HG03520 (cell line): Measurements from ENCODE around the gene SMIM41.
A peak's percentile ranks its signal among the peaks of the same experiment; 100 is the strongest.
"Not testable (repeated sequence)": the region's sequence is repeated elsewhere in the genome, so short reads cannot be mapped to it uniquely, and the experiment has no call there.

Experiments used
- ATAC-seq: cut with Tn5 transposase; IDR thresholded peaks from one replicate; pipeline ENCODE4 v1.9.1; 2021; ENCODE audit warnings: mild to moderate bottlenecking, moderate library complexity; ENCODE audit not compliant: unreplicated experiment

The SMIM41 gene

DNA sequence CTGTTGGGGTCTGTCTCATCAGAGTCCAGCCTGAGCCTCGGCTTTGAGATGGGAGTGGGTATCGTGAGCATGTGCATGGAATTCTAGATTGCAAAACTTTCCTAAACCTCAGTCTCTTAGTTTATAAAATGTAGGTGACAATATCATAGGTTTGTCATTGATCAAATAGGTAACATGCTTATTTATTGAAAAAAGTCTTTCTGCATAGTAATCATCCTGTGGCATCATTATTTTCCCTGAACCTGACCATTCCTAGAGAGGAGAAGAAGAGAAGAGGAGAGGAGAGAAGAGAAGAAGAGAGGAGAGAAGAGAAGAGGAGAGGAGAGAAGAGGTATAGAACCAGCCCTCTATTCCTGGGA, 4.1 kb downstream of the SMIM41 start:
- ATAC-seq = no peak

DNA sequence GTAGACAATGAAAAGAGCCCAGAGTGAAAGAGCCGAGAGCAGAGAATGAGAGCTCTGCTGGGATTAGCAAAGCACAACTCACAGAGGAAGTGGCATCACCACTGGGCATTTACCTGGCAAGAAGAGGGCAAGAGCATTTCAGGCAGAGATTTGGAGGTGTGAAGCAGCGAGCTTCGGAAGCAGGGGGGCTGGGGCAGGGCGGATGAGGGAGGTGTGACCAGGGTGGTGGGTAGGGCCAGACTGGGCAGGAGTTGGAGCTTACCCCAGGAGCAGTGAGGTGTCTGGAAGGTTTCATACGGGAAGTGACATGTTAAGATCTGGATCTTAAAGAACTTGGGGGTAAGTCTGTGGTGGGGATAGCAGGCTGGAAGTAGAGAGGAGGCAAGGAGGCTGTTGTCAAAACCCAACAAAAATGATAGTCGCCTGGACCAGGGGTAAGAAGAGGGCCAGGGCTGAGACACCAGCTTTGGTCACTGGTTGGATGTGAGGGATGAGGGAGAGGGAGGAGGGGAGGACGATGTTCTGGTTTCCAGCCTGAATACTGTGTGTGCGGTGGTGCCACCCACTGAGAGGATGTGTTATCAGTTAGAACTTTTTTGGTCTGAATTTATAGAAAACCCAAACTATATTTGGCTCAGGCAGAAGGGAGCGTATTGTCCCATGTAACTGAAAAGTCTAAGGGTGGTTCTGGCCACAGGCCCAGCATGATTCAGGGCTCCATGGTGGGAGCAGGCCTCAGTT, 5.2 kb downstream of the SMIM41 start:
- no peak for ATAC-seq

DNA sequence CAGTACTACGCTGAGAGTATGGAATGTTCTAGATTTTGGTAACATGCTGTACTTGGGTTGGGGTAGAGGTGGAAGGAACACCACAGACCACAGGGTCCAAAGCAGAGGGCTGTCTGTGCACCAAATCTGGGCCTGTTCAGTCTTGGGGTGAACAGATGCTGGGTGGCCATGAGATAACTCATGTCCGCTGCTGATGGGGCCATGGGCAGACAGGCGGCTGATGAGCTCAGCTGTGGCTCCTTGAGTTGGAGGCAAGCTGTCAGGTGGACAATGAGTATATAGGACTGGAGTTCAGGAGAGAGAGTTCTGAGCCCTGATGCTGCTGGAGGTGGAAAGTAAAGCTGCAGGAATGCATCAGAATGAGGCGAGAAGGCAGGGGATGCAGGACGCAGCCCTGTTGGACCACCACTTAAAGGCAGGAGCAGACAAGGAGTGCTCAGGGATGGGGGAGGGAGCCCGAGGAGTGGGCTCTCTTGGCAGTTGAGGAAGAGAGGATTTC, 6.2 kb downstream of the SMIM41 start:
- no peak for ATAC-seq

DNA sequence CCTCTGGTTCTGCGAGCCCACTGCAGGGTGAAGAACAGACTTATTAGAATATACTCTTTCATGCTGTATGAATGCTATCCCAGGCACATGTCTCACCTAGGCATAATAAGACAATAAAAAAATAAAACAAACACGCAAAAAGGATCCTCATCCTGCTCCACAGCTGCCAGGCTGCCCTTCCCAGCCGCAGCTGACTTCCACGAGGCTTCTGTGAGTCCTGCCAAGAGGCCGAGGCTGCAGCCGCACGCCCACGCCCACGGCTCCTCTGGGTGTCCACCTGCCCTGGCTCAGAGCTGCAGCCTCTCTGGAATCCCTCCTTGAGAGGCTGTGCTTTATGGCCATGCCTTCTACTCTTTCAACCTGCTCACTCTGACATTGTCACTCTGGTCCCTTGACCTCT, 6.9 kb downstream of the SMIM41 start:
- no peak for ATAC-seq

DNA sequence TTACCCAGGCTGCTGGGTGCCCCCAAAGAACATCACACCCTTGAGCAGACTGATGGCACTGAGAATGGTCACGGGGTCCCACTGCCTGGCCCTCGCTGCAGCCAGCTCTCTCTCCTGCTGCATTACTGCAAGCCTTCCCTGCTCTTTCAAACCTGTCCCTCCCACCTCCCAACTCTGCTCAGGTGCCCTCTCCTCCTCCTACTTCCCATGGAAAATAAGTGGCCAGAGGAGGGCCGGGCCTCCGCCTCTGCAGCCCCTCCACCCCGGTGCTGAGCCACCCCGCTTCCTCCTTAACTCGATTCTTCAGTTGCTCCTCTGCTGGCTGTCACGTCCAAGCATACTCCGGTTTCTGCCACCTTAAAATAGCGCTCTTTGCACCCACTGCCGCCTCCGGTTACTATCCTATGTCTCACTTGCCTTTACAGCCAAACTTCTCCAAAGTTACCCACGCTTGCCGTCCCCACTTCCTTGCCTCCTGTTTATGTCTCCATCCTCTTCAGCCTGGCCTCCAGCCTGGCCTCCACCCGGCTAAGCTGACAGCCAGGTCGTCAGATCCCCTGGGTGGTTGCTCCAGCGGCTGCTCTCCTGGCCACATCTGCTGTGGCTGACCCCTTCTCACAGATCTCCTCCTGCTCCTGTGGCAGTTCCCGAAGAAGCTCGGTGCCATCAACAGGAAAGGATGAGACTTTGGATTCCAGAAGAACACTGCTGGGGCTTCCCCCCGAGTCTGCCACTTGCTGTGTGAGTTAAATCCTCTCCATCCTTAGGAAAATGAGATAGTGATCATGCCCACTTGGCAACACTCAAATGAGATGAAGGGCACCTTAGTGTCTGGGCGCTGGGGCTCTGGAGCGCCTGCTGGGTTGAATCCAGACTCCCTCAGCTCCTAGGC, 7.7 kb downstream of the SMIM41 start:
- no peak for ATAC-seq

DNA sequence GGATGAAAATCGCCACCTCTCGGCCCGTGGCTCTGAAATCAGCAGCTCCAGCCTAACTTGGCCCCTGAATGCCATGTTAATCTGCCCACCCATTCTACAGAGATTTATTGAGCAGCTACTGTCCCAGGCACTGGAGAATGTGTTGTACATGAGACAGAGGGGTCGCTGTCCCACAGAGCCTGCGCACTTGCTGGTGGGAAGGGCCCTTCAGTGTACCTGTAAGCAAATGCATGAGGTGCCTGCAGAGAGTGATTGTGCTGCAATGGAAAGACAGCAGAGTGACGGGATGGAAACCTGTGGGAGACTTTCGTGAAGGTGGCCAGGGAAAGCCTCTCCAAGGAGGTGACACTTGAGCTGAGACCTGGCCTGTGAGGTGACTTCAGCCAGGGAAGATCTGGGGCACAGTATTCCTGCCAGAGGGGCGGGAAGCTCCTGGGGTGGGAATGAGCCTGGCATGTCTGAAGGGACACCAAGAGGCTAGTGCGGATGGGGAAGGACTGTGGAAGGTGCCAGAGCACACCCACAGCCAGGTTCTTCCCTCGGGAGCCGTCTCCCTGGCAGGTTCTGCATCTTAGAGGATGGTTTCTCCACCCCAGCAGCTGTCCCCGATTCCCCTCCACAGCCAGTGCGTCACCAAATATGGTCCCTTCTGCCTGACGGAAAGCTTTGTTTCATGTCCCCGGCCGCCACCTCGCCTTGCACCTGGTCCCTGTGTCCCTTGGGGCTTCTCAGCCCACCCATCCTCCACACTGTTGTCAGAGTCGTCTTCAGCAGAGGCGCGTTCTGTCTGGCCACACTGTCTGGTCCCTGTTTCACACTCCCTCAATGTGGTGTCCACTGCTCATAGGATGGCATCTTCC, 8.7 kb downstream of the SMIM41 start:
- no peak for ATAC-seq

DNA sequence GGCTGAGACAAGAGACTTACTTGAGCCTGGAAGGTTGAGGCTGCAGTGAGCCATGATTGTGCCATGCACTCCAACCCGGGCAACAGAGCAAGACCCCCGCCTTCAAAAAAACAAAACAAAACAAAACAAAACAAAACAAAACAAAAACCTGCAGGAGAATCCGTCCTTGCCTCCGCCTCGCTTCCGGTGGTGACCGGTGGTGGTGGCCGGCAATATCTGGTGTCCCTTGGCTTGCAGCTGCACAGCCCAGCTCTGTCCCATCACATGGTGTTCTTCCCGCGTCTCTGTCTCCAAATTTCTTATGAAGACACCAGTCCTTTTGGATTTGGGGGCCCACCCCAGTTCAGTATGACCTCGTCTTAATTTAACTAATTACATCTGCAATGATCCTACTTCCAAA, 10.0 kb downstream of the SMIM41 start:
- ATAC-seq = no peak

DNA sequence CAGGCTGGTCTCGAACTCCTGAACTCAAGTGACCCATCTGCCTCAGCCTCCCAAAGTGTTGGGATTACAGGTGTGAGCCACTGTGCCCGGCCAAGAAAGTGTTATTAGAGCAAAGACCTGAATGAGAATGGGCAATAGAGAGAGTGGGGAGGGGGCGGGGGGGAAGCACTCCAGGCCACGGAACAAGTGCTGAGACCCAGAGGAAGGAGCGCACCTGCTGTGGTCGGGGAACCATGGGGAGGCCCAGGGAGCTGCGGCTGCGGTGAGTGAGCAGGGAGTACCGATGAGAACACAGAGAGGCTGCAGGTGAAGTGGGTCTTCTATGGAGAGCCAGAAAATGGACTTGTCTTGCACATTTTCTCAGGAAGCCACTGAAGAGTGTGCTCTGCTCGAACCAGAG, 10.8 kb downstream of the SMIM41 start:
- no peak for ATAC-seq

DNA sequence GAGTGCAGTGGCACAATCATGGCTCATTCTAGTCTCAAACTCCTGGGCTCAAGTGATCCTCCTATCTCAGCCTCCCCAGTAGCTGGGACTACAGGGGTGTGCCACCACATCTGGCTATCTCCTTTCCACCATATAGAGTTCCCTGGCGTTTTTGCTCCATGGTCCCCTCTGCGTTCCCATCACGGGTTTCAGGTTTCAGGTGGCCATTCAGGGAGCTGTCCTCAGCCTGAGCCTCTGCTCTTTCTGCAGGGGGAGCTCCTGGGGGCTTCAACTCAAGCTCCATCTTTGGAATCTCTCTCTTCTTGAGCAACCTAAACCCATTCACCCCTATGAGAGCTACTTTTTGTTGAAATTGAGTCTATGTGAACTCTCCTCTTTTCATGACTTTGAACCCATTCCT, 11.6 kb downstream of the SMIM41 start:
- no peak for ATAC-seq

DNA sequence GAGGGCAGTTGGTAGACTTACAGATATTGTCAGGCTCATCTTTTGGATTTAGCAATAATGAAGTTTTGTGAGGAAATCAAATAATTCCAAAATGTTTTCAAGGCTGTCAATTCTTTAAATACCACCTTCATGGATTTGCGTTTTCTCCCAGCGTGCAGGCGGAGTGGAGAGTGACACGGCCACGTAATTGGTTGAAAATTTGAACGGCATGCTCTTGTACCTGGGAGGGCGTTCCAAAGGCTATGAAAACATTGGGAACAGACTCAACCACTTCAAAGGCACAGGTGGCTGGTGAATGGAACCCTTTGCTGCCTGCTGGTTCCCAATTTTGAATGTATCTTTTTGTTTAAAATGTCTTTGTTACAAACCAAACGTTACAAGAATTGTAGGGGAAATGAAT, 12.4 kb downstream of the SMIM41 start:
- no peak for ATAC-seq

DNA sequence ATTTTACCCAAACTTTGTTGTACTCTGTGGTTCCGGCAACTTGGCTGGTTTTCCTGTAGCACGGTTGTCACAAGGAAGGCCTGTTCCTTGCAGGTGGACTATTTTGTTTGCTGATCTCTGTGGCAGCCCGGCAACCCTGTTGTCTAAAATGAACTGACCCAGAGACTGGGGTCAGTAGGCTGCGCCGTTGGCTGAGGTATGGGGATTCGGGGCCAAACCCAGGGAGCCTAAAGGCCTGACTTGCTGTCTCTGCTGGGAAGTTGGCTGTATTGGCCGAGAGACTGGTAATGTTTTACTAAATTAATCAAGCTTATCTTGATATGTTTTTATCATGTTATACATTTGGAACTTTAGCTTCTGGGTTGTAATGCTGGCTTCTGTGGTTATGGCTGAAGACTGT, 13.8 kb downstream of the SMIM41 start:
- no peak for ATAC-seq

DNA sequence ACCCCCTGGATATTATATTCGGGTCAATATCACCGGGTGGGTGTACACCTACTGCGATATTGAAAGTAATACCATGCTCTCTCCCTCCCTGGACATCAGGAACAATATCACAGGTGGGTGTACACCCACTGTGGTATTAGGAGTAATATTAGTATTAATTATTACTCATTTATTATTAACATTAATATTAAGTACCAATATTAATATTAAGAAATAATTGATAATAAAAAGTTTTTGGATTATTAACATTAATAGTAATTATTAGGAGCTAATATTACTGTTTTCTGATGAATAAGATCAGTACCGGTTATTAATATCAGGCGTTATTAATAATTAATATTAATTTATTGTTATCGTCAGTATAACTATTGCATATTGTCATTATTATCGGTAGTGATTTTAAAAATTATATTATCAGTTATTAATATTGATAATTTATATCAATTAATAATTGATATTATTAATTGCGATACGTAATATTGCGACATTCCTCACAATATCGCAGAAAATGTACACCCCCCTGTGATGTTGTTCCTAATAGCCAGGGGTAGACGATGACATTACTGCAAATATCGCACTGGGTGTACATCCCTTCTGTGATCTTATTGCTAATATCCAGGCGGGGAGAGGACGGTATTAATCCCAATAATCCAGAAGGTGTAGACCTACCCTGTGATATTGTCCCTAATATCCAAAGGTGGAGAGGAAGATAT, 17.0 kb downstream of the SMIM41 start:
- no peak for ATAC-seq

DNA sequence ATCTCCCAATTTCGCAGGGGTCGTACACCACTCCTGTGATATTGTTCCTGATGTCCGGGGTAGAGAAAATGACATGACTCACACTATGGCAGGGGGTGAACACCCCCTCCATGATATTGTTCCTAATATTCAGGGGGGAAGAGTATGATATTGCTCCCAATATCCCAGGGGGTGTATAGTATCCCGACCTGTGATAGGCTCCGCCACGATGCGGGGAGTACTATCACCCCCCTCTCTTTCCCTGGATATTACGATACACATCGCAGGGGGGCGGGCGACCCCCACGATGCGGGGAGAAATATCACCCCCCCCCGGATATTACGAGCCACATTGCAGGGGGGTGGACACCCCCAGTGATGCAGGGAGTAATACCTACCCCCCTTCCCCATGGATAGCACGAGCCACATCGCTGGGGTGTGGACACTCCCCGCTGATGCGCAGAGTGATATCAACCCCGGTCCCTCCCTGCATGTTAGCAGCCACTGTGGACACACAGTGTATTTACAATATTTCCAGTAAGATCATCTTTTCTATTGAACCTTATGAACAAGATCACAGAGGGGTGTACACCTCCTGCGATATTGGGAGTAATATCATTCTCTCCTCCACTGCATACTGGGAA, 17.7 kb downstream of the SMIM41 start:
- ATAC-seq = no peak

DNA sequence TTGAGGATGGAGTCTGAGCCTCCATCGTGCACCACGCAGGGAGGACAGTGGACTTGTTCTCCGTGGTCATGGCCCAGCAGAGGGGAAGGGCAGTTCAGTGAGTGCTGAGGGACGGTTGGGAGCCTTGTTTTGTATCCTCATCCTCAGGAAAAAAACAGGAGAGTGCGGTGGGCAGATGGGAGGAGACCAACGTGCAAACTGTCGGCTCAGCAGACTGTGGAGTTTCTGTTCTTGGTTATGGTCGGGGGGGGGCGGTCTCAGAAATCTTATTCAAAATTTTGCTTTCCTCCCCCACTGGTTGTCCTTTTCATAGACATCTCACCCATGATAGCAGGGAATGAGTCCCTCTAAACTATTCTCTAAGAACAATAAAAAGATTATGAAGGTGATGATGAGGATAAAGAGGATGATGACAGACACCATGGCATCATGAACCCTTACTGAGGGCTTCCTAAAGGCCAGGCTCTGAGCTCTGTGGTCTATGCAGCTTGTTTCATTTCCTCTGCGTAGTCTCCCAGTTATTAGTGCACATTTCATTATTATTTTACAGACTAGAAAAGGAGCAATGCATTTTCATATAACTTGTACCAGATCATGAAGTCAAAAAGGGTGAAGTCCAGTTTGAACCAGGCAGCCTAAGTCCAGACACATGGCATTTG, 25.1 kb downstream of the SMIM41 start:
- ATAC-seq = not testable (repeated sequence)

DNA sequence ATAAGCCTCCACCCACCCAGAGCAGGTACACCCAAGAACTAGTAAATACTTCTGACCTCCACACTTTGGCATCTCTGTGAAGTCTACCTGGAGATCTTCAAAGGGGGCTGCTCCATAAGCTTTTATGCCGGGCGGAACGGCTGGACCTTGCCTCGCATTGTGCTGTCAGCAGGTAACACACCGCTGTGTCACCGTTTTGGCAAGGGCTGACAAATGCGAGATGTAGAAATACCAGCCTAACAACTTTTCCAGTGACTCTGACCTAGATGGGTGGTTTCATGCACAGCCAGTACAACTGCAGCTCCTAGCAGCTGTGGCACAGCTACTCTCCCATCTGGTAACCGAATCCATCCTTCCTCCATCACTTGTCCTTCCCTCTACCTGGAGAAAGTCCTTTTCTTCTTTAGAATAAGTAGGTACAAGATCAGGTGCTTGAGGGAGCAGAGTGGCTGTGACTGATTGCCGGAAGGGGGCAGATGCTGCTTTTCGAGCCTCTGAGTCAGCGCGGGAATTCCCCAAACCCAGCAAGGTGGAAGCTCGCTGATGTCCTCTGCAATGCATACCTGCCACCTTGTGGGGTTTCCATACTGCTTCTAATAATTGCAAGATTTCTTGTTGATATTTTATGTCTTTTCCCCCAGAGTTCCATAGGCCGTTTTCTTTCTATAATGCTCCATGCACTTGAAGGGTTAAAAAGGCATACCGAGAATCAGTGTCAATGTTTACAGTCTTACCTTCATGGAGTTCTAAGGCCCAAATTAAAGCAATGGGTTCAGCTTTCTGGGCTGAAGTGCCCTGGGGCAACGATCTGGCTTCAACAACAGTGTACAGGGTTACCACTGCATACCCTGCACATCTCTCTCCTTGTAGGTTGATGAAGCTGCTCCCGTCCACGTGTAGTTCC, 37.0 kb downstream of the SMIM41 start:
- not testable (repeated sequence) for ATAC-seq

DNA sequence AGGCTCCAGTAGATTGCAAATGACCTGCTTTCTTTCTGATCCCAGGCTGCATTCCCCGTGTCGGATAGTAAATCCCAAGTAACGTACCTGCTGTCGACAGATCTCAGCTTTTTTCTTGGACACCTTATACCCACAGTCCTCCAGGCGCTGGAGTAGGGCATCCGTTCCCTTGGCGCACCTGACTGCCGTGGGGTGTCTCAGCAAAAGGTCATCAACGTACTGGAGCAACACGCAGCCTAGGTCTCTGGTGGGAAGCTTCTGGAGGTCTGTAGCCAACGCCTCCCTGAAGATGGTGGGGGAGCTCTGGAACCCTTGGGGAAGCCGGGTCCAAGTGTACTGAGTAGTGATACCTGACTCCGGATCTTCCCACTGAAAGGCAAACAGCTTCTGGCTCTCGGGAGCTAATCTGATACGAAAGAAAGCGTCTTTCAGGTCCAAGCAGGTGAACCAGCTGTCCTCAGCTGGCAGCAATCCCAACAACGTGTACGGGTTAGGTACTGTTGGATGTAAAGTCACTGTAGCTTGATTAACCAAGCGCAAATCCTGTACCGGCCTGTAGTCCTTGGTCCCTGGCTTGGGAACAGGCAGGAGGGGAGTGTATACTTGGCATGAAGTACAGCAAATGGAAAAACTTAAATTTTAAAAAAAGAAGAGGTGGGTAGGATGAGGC, 38.4 kb downstream of the SMIM41 start:
- peak; percentile 7 for ATAC-seq

DNA sequence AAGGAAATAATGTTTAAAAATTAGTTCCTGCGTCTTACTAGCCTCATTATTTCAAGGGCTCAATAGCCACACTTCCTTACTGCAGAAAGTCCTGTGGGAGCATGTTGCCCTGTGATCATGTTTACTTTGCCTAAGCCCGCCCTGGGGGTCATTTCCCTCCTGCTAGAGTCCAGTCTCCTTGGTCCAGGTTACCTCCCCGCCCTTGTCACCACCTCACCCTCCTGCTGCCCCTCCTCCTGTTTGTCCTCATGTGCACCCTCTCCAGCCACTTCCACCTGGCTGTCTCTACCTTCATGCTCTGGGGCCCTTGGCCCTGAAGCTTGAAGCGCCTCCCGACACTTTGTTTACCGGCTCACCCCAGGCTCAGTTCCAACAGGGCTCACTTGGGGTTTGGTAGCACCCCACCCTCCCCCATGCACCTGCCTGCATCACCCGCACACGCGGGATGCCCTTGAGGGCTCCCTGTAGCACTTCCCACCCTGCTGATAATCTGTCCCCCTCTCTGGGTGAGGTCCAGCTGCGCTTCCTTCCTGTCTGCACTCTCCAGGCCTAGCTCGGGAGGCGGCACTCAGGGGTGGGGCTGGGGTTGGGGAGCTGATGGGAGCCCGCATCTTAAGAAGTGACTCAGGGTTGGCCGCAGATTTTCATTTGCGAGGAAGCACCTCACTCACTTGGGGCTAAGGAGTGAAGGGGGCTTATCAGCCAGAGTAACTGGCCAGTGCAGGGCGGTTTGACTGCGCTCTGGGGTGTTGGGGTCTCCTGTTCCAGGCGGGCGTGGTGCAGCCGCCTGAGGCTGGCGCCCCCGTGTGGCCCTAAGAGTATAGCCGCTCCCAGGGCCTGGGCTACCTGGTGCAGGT, 40.1 kb downstream of the SMIM41 start:
- ATAC-seq = no peak
